GM19395 (cell line): ENCODE results near the gene FERMT3.

Experiments used
- ATAC-seq: cut with Tn5 transposase; IDR thresholded peaks from one replicate; pipeline ENCODE4 v1.9.1; 2021; ENCODE audit warnings: mild to moderate bottlenecking, moderate library complexity; ENCODE audit not compliant: unreplicated experiment

FERMT3 gene

GRCh38 chr11:64185693-64186491 is 20.6 kb upstream of the FERMT3 start, which contains the start of gene STIP1:
Gene STIP1, plus strand, starts transcription at chr11:64186171. Its CDS starts 91 bp downstream, at chr11:64186262.
- peak; percentile 83 for ATAC-seq

GRCh38 chr11:64186492-64187165 is 19.9 kb upstream of the FERMT3 start:
- no peak for ATAC-seq

- no peak for ATAC-seq
Measured at GRCh38 chr11:64192434-64192833, 14.1 kb upstream of the FERMT3 start.

GRCh38 chr11:64196626-64197025 is 9.9 kb upstream of the FERMT3 start:
- no peak for ATAC-seq

GRCh38 chr11:64198511-64198910 is 8.0 kb upstream of the FERMT3 start:
- no peak for ATAC-seq

GRCh38 chr11:64201543-64201942 is 5.0 kb upstream of the FERMT3 start:
- no peak for ATAC-seq

GRCh38 chr11:64202992-64203391 is 3.5 kb upstream of the FERMT3 start:
- no peak for ATAC-seq

GRCh38 chr11:64203421-64204079 is 3.0 kb upstream of the FERMT3 start:
- no peak for ATAC-seq

- no peak for ATAC-seq
Measured at GRCh38 chr11:64204080-64204440, 2.5 kb upstream of the FERMT3 start.

- ATAC-seq, result no peak
Measured at GRCh38 chr11:64204464-64204989, 2.0 kb upstream of the FERMT3 start.

GRCh38 chr11:64207256-64208085 is 950 bp downstream of the FERMT3 start:
- peak; percentile 60 for ATAC-seq

- no peak for ATAC-seq
Measured at GRCh38 chr11:64208086-64208795, 1.7 kb downstream of the FERMT3 start.

- ATAC-seq, result no peak
Measured at GRCh38 chr11:64208796-64209562, 2.5 kb downstream of the FERMT3 start.

GRCh38 chr11:64209563-64209843 is 3.0 kb downstream of the FERMT3 start:
- no peak for ATAC-seq

- no peak for ATAC-seq
Measured at GRCh38 chr11:64210301-64211020, 3.9 kb downstream of the FERMT3 start.

GRCh38 chr11:64211181-64211872 is 4.8 kb downstream of the FERMT3 start:
- no peak for ATAC-seq

- ATAC-seq, result no peak
Measured at GRCh38 chr11:64216879-64217278, 10.4 kb downstream of the FERMT3 start.

GRCh38 chr11:64218628-64219353 is 12.3 kb downstream of the FERMT3 start:
- no peak for ATAC-seq
